ENCODE measurements around the gene DAB2IP.
"Not testable (repeated sequence)": the region's sequence is repeated elsewhere in the genome, so short reads cannot be mapped to it uniquely, and the experiment has no call there.

DNA sequence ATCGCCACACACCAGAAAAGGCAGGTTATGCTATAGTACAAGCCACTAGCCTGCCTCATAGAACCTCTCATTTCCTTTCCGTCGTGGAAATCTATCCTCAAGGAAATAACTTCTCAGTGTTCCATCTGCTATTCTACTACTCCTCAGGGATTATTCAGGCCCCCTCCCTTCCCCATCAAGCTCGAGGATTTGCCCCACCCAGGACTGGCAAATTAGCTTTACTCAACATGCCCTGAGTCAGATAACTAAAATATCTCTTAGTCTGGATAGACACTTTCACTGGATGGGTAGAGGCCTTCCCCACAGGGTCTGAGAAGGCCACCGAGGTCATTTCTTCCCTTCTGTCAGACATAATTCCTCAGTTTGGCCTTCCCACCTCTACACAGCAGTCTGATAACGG lies 142.9 kb downstream of the DAB2IP start:
- TF ChIP-seq POLR2A (IDR thresholded peaks at IDR 0.05), result not testable (repeated sequence)
- TF ChIP-seq, protein P1, sequence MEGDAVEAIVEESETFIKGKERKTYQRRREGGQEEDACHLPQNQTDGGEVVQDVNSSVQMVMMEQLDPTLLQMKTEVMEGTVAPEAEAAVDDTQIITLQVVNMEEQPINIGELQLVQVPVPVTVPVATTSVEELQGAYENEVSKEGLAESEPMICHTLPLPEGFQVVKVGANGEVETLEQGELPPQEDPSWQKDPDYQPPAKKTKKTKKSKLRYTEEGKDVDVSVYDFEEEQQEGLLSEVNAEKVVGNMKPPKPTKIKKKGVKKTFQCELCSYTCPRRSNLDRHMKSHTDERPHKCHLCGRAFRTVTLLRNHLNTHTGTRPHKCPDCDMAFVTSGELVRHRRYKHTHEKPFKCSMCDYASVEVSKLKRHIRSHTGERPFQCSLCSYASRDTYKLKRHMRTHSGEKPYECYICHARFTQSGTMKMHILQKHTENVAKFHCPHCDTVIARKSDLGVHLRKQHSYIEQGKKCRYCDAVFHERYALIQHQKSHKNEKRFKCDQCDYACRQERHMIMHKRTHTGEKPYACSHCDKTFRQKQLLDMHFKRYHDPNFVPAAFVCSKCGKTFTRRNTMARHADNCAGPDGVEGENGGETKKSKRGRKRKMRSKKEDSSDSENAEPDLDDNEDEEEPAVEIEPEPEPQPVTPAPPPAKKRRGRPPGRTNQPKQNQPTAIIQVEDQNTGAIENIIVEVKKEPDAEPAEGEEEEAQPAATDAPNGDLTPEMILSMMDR (IDR thresholded peaks at IDR 0.05), result not testable (repeated sequence)

All from upper lobe of left lung (tissue), 4 donors.